HG03571 (cell line): ENCODE measurements around the gene CD7.
"Not testable (repeated sequence)": the region's sequence is repeated elsewhere in the genome, so short reads cannot be mapped to it uniquely, and the experiment has no call there.

Experiments used
- ATAC-seq: cut with Tn5 transposase; IDR thresholded peaks from one replicate; pipeline ENCODE4 v1.9.1; 2021; ENCODE audit not compliant: unreplicated experiment

The CD7 gene

DNA sequence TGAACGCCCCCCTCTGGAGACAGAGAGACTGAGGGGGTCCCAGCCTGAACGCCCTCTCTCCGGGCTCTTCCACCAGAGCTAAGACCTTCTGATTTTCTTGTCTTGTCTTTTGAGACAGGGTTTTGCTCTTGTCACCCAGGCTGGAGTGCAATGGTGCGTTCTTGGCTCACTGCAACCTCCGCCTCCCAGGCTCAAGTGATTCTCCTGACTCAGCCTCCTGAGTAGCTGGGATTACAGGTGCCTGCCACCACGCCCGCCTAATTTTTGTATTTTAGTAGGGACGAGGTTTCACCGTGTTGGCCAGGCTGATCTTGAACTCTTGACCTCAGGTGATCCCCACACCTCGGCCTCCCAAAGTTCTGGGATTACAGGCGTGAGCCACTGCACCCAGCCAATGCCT lies 30.6 kb upstream of the CD7 start:
- not testable (repeated sequence) for ATAC-seq

DNA sequence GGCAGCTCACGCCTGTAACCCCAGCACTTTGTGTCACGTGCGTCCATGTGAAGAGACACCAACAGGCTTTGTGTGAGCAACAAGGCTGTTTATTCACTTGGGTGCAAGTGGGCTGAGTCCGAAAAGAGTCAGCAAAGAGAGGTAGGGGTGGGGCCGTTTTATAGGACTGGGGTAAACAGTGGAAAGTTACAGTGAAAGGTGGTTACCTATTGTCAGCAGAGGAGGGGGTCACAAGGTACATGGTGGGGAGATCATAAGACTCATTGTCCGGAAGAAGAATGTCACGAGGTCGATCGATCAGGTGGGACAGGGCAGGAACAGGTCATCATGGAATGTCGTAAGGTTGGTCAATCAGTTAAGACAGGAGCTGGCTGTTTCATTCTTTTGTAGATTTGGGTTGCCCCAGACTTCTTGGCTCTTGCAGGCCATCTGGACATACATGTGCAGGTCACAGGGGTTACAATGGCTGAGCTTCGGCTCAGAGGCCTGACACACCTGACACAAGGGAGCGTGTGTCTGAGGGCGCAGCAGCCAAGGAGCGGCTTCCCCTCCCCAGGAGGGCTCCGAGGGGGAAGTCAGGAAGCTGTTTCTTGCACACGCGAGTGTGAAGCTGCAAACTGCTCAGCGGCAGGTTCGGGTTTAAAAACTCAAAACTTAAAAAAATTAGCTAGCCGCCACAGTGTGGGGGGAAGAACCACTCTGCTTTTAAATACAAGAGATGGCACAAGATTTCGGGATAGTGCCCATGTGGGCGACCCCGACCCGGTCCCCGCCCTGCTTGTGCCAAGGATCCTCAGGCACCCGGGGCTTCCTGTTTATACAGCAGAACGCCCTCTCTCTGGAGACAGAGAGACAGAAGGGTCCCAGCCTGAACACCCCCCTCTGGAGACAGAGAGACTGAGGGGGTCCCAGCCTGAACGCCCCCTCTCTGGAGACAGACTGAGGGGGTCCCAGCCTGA lies 29.2 kb upstream of the CD7 start:
- ATAC-seq: no peak

DNA sequence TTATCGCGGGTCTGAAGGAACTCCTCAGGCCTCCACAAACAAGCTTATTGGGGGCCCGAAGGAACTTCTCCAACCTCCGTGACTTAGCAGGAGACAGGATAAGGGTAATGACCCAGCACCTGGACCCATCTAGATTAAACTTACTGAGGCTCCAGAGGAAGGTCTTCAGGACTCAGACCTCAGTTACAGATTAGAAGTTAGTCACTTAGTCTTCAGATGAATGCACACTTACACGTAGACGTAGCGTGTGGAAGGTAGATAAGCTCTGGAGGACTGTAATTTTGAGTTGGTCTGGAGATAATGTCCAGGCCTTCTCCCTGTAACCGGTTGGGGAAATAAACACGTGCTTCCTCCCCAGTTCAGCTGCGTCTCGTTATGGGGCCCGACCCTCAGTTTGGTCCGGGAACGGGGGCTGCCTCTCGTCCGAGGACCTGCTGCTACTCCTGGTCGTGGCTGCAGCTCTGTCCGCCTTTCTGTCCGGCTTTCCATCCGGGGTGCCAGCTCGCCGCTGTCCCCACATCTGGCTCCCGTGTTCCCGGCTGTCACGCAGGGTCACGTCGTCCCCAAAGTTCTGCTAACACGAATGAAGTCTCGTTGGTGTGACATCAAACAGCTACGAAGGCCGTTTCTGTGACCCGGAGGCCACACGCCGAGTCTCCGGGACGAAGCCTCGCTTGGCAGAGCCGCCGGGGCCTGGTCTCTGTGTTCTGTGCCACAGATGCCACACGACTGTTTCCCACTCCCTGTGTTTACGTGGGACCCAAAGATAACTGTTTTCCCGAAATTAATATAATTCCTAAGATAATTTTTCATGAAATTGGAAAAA lies 28.0 kb upstream of the CD7 start:
- ATAC-seq: no peak

DNA sequence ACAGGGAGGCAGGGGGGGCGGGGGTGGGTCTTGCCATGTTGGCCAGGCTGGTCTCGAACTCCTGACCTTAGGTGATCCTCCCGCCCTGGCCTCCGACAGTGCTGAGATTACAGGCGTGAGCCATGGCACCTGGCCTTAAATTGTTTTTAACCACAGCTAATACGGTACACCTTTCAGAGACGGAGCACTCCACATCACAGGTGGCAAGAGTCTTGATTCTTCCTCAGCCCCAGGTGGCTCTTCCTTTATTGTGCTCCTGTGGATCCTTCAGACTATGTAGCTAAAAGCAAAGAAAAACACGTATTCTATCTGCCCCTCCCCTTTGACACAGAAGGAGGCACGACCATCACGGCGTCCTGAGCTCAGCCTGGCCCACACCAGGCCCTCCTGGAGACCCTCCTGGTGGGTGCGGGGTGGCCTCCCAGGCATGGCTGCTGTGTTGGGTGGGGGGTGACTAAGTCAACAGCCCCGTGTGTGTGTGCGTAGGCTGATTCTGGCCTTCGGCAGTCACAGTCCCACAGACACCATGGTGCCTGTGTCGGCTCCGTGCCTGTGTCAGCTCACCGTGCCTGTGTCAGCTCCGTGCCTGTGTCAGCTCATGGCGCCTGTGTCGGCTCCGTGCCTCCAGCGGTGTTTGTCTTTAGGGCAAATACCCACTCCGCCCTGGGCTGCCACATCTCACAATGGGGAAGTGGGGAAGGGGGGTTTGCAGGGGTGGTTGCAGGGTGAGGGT lies 26.9 kb upstream of the CD7 start:
- no peak for ATAC-seq

DNA sequence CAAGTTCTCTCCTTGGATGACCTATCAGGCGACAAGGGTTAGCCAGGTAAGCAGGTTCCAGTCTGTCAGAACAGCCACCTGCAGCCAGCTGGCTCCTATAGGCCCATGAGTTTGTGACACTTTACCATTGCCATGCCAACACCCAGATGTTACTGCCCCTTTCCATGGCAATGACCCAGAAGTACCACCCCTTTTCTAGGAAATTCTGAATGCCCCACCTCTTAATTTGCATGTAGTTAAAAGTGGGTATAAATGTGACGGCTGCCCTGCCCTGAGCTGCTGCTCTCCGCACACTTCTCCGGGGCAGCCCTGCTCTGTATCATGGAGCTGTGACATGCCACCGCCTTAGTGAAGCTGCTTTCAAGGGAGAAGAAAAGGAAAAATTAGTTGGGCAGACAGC lies 26.2 kb upstream of the CD7 start:
- ATAC-seq: no peak

DNA sequence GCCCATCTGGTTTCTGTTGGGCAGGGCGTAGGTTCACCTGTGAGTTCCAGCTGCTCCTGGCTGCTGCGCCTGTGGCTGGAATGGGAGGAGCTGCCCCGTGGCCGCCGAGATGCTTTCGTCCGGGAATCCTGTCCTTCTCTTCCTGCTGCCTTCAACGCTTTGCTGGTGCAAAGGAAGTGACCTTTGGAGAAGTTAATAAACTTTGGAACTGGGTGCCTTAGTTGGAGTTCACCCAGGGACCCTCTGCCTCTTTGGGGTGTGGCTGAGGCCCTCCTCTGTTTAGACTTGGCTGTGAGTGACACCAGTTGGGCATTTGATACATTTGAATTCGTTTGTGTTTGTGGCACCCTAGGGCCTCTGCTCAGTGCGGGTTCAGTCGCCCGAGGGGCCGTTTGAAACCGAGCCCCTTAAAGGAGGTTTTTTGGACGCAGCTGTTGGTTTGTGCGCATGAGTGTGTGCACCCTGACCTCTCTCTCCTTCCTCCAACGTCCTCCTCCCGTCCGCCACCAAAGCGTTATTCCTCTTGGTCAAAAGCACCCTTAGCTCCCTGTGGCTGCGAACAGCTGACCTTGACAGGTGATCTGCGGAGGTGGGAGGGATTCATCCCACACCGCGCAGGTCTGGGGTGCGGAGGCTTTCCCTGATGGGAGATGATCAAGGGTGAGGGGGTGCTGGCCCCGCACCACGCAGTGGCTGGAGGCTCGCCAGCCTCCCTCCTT lies 25.1 kb upstream of the CD7 start:
- ATAC-seq: no peak

DNA sequence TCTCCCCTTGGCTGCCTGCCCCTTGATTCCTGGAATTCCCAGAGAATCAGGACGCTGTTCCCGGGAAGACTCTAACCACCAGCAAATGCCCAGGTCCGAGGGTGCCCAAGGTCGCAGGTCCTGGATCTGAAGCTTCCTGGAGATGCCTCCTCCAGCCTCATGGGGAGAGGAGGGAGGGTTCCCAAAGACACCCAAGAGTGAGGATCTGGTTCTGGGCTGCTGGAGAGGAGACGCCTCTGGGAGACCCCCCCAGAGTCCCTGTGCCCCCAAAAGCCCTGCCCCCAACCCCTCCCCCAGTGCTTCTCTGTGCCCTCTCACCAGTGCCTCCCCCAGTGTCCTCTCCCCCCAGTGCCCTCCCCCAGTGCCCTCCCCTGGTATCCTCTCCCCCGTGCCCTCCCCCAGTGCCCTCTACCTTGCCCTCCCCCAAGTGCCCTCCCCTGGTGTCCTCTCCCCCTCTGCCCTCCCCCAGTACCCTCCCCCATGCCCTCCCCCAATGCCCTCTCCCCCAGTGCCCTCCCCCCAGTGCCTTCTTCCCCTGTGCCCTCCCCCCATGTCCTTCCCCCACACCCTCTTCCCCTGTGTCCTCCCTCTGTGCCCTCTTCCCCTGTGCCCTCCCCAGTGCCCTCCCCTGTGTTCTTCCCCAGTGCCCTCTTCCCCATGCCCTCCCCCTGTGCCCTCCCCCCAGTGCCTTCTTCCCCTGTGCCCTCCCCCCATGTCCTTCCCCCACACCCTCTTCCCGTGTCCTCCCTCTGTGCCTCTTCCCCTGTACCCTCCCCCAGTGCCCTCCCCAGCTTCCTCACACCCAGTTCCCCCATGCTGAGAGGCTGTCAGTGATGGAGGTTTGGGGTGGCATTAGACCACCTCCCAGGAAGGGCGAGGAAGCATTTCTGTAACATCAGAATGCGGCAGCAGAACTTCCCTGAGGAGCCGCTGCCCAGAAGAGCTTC lies 22.5 kb upstream of the CD7 start:
- ATAC-seq: no peak

DNA sequence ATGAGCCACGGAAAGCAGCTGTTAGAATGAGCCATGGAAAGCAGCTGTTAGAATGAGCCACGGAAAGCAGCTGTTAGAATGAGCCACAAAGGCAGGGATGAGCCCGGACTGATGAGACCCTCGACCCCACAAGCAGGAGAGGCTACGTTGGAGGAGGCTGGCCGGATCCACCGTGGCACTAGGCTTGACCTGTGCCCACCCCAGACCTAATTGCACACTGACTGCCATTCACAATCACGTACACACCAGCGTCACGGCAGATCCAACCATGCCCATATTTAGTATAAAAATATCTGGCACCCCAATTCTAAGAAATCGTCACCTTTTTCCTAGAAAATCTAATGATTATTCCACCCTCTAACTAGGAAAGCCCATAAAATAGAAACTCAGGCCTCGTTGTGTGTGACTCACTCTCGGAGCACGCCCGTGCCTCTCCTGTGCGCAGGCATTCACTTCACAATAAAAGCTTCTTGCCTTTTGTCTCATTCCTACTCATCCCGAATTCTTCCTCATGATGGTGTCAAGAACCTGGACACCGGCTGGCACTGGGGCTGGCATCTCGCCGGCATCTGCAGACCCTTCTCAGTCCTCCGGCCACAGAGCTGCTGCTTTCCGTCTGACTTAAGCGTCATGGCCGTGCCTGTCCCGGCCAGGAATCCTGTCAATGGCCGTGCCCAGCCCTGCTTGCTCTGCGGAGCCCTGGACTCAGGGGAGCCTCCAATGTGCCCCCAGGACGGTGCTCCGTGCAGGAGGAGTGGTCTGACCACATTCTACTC lies 21.6 kb upstream of the CD7 start:
- no peak for ATAC-seq

DNA sequence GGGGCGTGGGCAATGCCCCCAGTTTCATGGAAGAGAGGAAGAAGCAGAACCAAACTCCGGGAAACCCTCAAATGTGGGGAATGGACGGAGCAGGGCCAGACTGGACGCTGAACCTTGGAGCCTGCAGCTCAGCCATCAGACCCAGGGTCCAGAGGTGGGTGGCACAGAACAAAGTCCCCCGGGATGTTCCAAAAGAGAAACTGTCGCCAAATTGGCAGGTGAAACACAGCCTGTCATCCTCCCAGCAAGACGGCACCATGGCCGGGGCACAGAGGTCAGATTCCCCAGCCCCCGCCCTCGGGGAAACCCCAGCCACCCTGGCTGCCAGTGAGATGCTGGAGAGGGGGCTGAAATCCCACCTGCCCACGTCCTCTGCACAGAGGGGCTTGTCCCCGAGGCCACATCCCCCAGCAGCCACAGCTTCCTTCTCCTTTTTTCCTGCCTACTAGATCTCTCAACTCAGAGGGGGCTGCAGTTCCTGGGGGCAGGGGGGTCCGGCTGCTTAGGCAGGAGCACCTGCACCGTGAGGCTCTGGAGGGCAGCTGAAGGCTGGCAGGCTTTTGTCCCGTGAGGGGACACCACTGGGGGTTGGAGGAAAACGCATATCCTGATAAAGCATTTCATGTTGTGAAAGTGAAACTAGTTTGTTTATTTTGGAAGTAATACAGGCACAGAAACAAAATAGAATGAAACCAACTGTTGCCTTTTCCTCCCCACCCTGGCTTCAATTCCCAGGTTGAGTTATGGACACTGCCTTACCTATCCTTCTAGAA lies 17.4 kb upstream of the CD7 start:
- no peak for ATAC-seq

DNA sequence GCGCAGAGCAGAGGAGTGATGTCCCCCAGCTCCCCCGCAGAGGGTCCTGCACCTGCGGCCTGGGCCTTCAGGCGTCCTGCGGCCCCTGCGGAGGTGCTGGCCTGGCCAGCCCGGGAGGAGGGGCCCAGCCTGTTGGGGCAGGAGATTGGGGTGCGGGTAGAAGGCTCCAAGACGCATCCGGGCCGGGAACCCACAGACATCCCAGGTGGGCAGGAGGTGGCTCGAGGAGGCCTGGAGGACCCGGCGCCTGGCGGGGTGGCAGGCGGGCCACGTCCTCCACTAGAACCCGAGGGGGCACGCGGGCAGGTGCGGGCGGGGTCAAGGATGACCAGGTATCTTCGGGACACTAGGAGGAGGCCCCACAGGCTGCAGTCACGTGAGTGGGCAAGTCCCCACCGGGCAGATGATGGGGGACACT lies 16.8 kb upstream of the CD7 start:
- ATAC-seq: no peak

DNA sequence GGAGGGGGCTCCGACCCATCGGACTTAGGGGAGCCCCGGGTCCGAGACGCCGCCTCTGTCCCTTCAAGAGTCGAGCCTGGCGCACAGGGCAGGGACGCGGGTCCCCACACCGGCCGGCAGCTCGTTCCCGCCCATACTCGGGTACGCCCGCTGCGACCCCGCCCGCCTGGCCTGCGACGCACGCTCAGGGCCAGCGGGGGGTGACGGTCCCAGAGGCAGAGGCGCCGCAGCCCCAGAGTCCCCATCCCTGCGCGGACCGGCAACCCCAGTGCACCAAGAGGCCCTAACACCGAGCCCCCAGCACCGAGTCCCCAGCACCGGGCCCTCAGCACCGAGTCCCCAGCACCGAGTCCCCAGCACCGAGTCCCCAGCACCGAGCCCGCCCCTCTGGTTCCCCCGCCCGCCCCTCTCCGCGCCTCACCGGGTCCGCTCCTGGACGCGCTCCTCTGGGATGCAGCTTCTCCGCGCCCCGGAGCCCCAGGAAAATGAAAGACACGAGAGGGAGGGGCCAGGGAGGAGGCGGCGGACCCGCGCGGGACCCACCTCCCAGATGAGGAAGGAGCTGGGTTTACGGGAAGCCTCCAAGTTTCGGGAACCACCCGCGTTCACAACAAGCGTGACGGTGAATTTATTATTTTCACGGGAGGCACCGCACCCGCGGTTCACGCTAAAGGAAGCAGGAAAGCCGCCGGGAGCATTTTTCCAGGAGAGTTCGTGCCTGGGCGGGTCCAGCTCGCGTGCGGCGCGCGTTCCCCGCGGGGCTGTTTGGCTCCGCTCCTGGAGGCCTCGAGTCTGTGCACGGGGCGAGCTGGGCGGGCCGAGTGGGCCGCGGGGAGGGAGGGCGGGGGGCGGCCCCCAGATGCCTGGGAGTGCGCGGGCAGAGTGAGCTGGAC lies 16.1 kb upstream of the CD7 start, which contains the start of gene SECTM1:
Gene SECTM1, minus strand, starts transcription at position 488 of the 893 bp plus-strand sequence. CDS start 6,526 bp downstream, outside the sequence.
- no peak for ATAC-seq

DNA sequence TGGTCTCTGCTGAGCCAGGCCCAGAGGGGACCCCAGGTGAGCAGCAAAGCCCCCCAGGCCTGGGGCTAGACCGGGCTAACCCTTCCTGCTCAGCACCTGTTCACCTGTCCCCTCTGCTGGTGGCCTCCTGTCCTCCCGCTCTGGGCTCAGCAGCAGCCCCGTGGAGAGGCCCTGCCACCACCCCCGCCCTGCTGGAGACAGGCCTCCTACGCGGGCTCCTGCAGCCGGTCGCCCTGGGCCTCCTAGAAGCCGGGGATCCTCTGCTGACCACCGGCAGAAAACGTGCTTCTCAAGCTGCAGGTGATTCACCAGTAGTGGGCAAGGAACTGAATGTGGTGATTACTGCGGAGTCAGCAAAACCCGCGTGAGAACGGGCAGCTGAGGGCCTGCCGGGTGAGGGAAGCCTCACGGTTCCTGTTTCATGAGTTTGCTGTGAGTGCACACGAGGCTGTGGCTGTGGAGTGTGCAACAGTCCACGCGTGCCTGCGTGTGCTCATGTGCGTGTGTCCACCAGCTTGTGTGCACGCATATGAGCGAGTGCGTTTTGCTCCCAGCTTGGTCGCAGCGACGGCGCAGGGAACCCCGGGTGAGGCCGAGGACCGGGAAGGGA lies 15.4 kb upstream of the CD7 start:
- ATAC-seq: no peak

DNA sequence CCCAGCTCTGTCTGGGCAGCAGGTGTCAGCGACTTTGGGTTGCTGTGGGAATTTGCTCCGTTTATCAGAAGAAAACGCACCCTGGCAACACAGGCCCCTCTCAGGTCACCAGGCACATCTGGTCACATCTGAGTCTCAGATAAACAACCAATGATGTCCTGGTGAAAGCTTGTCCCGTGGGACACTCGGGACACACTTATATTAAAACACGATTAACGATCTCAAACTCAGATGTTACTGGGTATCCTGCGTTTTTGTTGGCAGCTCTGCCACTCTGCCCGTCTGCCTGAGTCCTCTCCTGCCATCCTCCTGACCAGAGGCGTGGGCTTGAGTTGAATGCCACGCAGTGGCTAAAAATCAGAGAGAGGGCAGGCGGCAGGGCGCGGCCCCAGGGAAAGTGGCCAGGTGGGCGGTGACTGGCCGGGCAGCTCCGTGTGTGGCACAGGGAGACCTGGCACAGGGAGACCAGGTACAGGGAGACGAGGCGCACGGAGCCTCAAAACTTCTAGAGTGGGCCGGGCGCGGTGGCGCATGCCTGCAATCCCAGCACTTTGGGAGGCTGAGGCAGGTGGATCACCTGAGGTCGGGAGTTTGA lies 14.0 kb upstream of the CD7 start:
- no peak for ATAC-seq

DNA sequence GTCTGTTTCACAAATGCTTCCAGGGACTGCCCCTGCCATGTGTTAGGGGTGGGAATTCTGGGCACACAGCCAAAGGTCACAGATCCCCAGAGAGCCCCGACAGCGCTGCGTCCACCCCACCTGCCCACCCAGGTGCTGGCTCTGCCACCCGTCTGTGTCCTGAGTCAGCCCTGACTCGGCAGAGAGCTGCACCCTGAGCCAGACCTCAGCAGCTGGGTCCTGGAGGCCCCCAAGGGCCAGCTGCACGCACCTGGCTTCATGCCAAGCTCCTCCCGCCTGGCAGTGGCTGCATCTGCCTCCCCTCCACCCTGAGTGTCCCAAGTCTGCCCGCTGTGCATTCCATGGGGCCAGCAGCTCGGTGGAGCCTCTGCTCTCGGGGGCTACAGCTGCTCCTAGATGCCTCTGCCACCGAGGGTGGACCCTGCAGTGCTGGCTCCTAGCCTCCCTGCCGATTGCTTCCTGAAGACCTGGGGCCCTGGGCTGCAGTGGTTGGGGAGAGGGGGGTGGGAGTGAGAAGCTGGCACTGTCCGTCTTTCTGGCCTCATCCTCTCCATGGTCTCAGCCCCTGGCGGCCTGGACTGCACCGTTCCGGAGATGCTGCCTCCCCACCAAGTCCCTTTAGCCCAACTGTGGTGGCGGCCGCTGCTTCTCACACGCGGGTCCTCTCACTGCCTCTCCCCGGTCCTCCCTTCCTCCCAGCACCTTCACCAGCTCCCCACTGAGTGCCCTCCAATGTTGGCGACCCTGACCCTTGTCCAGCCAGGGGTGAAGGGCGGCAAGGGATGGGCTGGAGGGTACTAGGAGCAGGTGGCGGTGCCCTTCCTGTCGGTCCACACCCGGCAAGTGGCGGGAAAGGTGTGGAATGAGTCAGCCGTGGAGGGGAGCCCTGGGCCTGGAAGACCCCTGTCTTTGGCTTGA lies 13.2 kb upstream of the CD7 start:
- no peak for ATAC-seq

DNA sequence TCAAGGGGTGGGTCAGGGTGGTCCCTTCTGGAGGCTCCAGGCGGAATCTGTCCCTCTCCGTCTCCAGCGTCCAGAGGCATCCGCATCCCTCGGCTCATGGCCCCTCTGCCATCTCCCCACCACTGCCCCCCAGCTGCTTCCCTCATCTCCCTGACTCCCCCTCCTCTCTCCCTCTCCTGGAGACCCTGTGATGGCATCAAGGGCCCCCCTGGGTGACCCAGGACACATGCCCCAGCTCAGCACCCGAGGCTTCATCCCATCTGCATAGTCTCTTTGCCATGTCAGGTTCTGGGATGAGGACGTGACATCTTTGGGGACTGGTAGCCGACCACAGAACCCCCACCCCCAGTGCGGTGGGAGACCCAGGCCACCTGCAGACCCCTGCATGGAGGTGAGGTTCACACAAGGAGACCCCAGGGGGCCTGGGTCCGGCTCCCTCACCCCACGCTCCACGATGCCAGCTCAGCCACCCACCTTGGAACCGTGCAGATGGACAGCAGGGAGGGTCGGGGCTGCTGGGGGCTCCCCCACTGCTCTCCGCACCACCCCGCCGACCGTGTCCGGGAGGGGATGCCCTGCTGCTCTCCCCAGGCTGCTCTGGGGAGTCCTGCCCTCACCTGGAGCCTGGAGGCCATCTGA lies 12.4 kb upstream of the CD7 start:
- ATAC-seq: no peak
